Lung (tissue), 12 donors: ENCODE data around the gene SDF4. TPM values are rescaled to one million over a fixed set of nuclear protein-coding genes. Genes with fewer than 3 reads are reported as not detected.
A peak's percentile ranks its signal among the peaks of the same experiment; 100 is the strongest.

Source experiments
- ATAC-seq: fragments of 200-7000 bp; cut with Tn5 transposase; one replicate; pipeline ENCODE4 v1.9.1; 2020; ENCODE audit warnings: moderate number of reproducible peaks; ENCODE audit not compliant: insufficient read depth, low FRiP score
- DNase-seq, 3 donors: peaks; one replicate each; pipeline ENCODE4 v3.0.0-alpha.2; 2013 to 2017
- H3K27ac ChIP-seq, 2 donors: one replicate each; pipeline ENCODE4 v1.5.1; 2013; ENCODE audit warnings: mild to moderate bottlenecking in 2 of 2, moderate library complexity in 2 of 2, control low read depth in 1 of 2, inconsistent platforms in 1 of 2, low read depth in 1 of 2, low read length in 1 of 2
- H3K27me3 ChIP-seq, 3 donors: one replicate each; pipeline ENCODE4 v1.5.1; 2013; ENCODE audit warnings: low read length in 2 of 3; ENCODE audit not compliant: control insufficient read depth in 3 of 3, insufficient read depth in 3 of 3
- H3K36me3 ChIP-seq, 4 donors: one replicate each; pipeline ENCODE4 v1.5.1; 2013; ENCODE audit warnings: low read length in 4 of 4, mild to moderate bottlenecking in 1 of 4, moderate library complexity in 1 of 4; ENCODE audit not compliant: control insufficient read depth in 4 of 4, insufficient read depth in 4 of 4
- H3K4me1 ChIP-seq, 5 donors: one replicate each; pipeline ENCODE4 v1.5.1; 2013; ENCODE audit warnings: low read length in 5 of 5, mild to moderate bottlenecking in 2 of 5, moderate library complexity in 1 of 5; ENCODE audit not compliant: control insufficient read depth in 5 of 5, insufficient read depth in 5 of 5
- H3K4me3 ChIP-seq: one replicate; pipeline ENCODE4 v1.5.1; 2013; ENCODE audit warnings: mild to moderate bottlenecking, control low read depth, moderate library complexity
- H3K9ac ChIP-seq, 2 donors: one replicate each; pipeline ENCODE4 v1.5.1; 2013; ENCODE audit warnings: low read length in 2 of 2, control low read depth in 1 of 2; ENCODE audit not compliant: insufficient read depth in 1 of 2
- H3K9me3 ChIP-seq, 4 donors: one replicate each; pipeline ENCODE4 v1.5.1; 2013; ENCODE audit warnings: low read length in 3 of 4, mild to moderate bottlenecking in 1 of 4, moderate library complexity in 1 of 4; ENCODE audit not compliant: control insufficient read depth in 4 of 4, insufficient read depth in 3 of 4
- WGBS, 2 donors: extraction: QIAGEN DNeasy Blood & Tissue Kit; methylation state at CpG; one replicate each; pipeline ENCODE4 v1.1.7; 2013; 5-methylcytosine and 5-hydroxymethylcytosine counted together
- polyA plus RNA-seq, 2 donors: library from polyadenylated mRNA; stranded (reverse); fragments of 200-250 nt; gene quantifications; one replicate each; pipeline ENCODE4 v1.2.1, GENCODE V29; 2013
- total RNA-seq, 2 donors: library from RNA; depleted of rRNA in 1 of 2; stranded (reverse); fragments of >200 nt in 1 of 2; gene quantifications; one replicate each; pipeline ENCODE4 v1.2.1, GENCODE V29; 2014 to 2021
- TF ChIP-seq, protein P1 (sequence below): IDR thresholded peaks from 2 replicates; pipeline ENCODE4 v1.5.1; 2012; ENCODE audit warnings: mild to moderate bottlenecking; ENCODE audit errors: control extremely low read depth, extremely low read depth
- donor health status: control.
- donor health status: control.
- donor health status: Bipolar disorder and iron deficiency.
- donor health status: healthy.
- donor health status: DM: yes; HTN: yes; CAD: no.

Gene SDF4
- total and polyA plus RNA-seq, 4 donors, result 65.7 to 189 (median 143) TPM

GRCh38 chr1:1210726-1211540, 20.9 kb downstream of the SDF4 start:
- H3K9me3 ChIP-seq, result no peaks in the 10 kb centered on the region
- peaks cover 0 to 4% (median 1%) of the 10 kb centered on the region in 4 donors for H3K36me3 ChIP-seq
- peak in 1 of 3 donors; percentile 1 for DNase-seq
- H3K9ac ChIP-seq, result no peak overlapping the region
- peaks cover 3 to 13% (median 4%) of the 10 kb centered on the region in 3 donors for H3K27me3 ChIP-seq
- H3K4me1 ChIP-seq, result peaks cover 0 to 39% (median 0%) of the 10 kb centered on the region in 5 donors
- TF ChIP-seq, protein P1, sequence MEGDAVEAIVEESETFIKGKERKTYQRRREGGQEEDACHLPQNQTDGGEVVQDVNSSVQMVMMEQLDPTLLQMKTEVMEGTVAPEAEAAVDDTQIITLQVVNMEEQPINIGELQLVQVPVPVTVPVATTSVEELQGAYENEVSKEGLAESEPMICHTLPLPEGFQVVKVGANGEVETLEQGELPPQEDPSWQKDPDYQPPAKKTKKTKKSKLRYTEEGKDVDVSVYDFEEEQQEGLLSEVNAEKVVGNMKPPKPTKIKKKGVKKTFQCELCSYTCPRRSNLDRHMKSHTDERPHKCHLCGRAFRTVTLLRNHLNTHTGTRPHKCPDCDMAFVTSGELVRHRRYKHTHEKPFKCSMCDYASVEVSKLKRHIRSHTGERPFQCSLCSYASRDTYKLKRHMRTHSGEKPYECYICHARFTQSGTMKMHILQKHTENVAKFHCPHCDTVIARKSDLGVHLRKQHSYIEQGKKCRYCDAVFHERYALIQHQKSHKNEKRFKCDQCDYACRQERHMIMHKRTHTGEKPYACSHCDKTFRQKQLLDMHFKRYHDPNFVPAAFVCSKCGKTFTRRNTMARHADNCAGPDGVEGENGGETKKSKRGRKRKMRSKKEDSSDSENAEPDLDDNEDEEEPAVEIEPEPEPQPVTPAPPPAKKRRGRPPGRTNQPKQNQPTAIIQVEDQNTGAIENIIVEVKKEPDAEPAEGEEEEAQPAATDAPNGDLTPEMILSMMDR, result no peak
- H3K4me3 ChIP-seq, result no peak overlapping the region
- 95 to 97% methylated on average over 28 to 31 of the region's 31 CpGs for WGBS, 2 donors
- no peak overlapping the region for H3K27ac ChIP-seq
- ATAC-seq, result no peak

- ATAC-seq, result no peak
- 28 to 46% methylated on average over 33 to 38 of the region's 38 CpGs for WGBS, 2 donors
- peaks cover 0 to 24% (median 0%) of the 10 kb centered on the region in 5 donors for H3K4me1 ChIP-seq
- no peak for DNase-seq
- no peak overlapping the region for H3K4me3 ChIP-seq
- no peaks in the 10 kb centered on the region for H3K36me3 ChIP-seq
- H3K9ac ChIP-seq, result no peak overlapping the region
- TF ChIP-seq, protein P1, result no peak
- no peaks in the 10 kb centered on the region for H3K9me3 ChIP-seq
- no peak overlapping the region for H3K27ac ChIP-seq
- H3K27me3 ChIP-seq, result peaks cover 4 to 19% (median 7%) of the 10 kb centered on the region in 3 donors
These were observed 22.9 kb downstream of the SDF4 start for GRCh38 chr1:1208713-1209433.

DNA sequence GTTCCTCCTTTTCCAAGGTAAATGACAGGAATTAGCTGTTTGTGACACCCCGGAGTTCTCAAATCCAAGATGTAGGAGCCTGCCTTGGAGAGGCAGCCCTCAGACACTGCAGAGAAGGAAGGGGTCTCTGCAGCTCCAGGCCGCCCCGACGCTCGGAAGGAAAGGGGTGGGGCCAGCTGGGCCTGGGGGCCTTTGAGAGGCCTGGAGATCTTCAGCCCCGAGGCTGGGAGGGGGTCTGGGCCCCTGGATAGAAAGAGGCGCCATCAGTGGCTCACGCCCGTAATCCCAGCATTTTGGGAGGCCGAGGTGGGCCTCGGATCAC, 24.3 kb downstream of the SDF4 start:
- no peak overlapping the region for H3K4me3 ChIP-seq

More for the DNA sequence above, 24.3 kb downstream of the SDF4 start:
- Histone ChIP-seq H3K36me3 (no peaks in the 10 kb centered on the region), H3K27ac (no peak overlapping the region), H3K9me3 (no peaks in the 10 kb centered on the region), H3K4me1 (peaks cover 0 to 20% (median 0%) of the 10 kb centered on the region in 5 donors), H3K9ac (no peak overlapping the region), H3K27me3 (peaks cover 4 to 21% (median 10%) of the 10 kb centered on the region in 3 donors)
- ATAC-seq (no peak), DNase-seq (peak in 1 of 3 donors; percentile 0)
- WGBS, 2 donors, result 53 to 54% methylated on average over 11 of the region's 11 CpGs
- TF ChIP-seq, protein P1, result no peak
